Stimulated activated memory B cell treated with anti-CD40 and anti-IgM and Interleukin-4, amounts not matched to agents 10 μg/mL and 1 μg/mL and 100 μg/mL, for 72 hours (primary cell): ENCODE measurements around the gene TAS2R40.

ENCODE experiments used
- ATAC-seq: fragments of 150-1000 bp; cut with Tn5 transposase; 2 replicates; pipeline ENCODE4 v1.10.0; 2021
- H3K27ac Mint-ChIP-seq: one replicate; pipeline ENCODE4 v1.8.0; 2022; ENCODE audit warnings: mild to moderate bottlenecking, mixed read lengths
- H3K27me3 Mint-ChIP-seq: one replicate; pipeline ENCODE4 v1.8.0; 2022; ENCODE audit warnings: mixed read lengths
- H3K36me3 Mint-ChIP-seq: one replicate; pipeline ENCODE4 v1.8.0; 2022; ENCODE audit warnings: mixed read lengths
- H3K4me1 Mint-ChIP-seq: one replicate; pipeline ENCODE4 v1.8.0; 2022; ENCODE audit warnings: mixed read lengths
- H3K4me3 Mint-ChIP-seq: one replicate; pipeline ENCODE4 v1.8.0; 2022; ENCODE audit warnings: mild to moderate bottlenecking, moderate library complexity, mixed read lengths
- H3K9me3 Mint-ChIP-seq: one replicate; pipeline ENCODE4 v1.8.0; 2022; ENCODE audit warnings: mixed read lengths

Gene TAS2R40

GRCh38 chr7:143236408-143236990 lies 14.7 kb downstream of the TAS2R40 start:
- Mint-ChIP-seq H3K27me3 (peaks cover 30% of the 10 kb centered on the region), H3K4me1 (no peaks in the 10 kb centered on the region), H3K36me3 (peaks cover 20% of the 10 kb centered on the region), H3K4me3 (no peak overlapping the region), H3K27ac (no peak overlapping the region), H3K9me3 (peaks cover 21% of the 10 kb centered on the region)
- no peak for ATAC-seq

GRCh38 chr7:143237366-143237765 lies 15.5 kb downstream of the TAS2R40 start:
- Mint-ChIP-seq H3K27me3 (peaks cover 30% of the 10 kb centered on the region), H3K4me3 (no peak overlapping the region), H3K9me3 (peaks cover 21% of the 10 kb centered on the region), H3K36me3 (peaks cover 20% of the 10 kb centered on the region), H3K27ac (no peak overlapping the region), H3K4me1 (no peaks in the 10 kb centered on the region)
- ATAC-seq, result no peak

- peaks cover 20% of the 10 kb centered on the region for H3K36me3 Mint-ChIP-seq
- H3K27ac Mint-ChIP-seq, result no peak overlapping the region
- H3K4me1 Mint-ChIP-seq, result no peaks in the 10 kb centered on the region
- ATAC-seq, result no peak
- peaks cover 21% of the 10 kb centered on the region for H3K9me3 Mint-ChIP-seq
- no peak overlapping the region for H3K4me3 Mint-ChIP-seq
- peaks cover 30% of the 10 kb centered on the region for H3K27me3 Mint-ChIP-seq
These were observed 16.6 kb downstream of the TAS2R40 start for GRCh38 chr7:143238289-143238980.

- H3K4me3 Mint-ChIP-seq, result no peak overlapping the region
- no peaks in the 10 kb centered on the region for H3K4me1 Mint-ChIP-seq
- H3K27me3 Mint-ChIP-seq, result peaks cover 30% of the 10 kb centered on the region
- H3K36me3 Mint-ChIP-seq, result peaks cover 20% of the 10 kb centered on the region
- H3K27ac Mint-ChIP-seq, result no peak overlapping the region
- ATAC-seq, result no peak
- H3K9me3 Mint-ChIP-seq, result peaks cover 21% of the 10 kb centered on the region
These were observed 18.0 kb downstream of the TAS2R40 start for GRCh38 chr7:143239813-143240212.

- no peak overlapping the region for H3K27ac Mint-ChIP-seq
- H3K4me1 Mint-ChIP-seq, result peaks cover 3% of the 10 kb centered on the region
These were observed 18.7 kb downstream of the TAS2R40 start for GRCh38 chr7:143240291-143241168.

GRCh38 chr7:143242306-143242705 lies 20.5 kb downstream of the TAS2R40 start:
- Mint-ChIP-seq H3K4me1 (peaks cover 14% of the 10 kb centered on the region), H3K9me3 (peaks cover under 1% of the 10 kb centered on the region), H3K36me3 (peaks cover under 1% of the 10 kb centered on the region), H3K4me3 (no peak overlapping the region), H3K27ac (no peak overlapping the region), H3K27me3 (peaks cover 7% of the 10 kb centered on the region)
- no peak for ATAC-seq

More at GRCh38 chr7:143240291-143241168, 18.7 kb downstream of the TAS2R40 start:
- Mint-ChIP-seq H3K4me3 (no peak overlapping the region), H3K36me3 (peaks cover 17% of the 10 kb centered on the region), H3K9me3 (peaks cover 17% of the 10 kb centered on the region), H3K27me3 (peaks cover 23% of the 10 kb centered on the region)
- ATAC-seq, result peak; percentile 74

GRCh38 chr7:143243111-143243510 lies 21.3 kb downstream of the TAS2R40 start:
- Mint-ChIP-seq H3K36me3 (no peaks in the 10 kb centered on the region), H3K27ac (no peak overlapping the region), H3K9me3 (no peaks in the 10 kb centered on the region), H3K27me3 (peaks cover 7% of the 10 kb centered on the region), H3K4me1 (peaks cover 19% of the 10 kb centered on the region), H3K4me3 (no peak overlapping the region)
- ATAC-seq, result no peak

- H3K4me3 Mint-ChIP-seq, result no peak overlapping the region
- no peaks in the 10 kb centered on the region for H3K9me3 Mint-ChIP-seq
- peaks cover 7% of the 10 kb centered on the region for H3K27me3 Mint-ChIP-seq
- H3K27ac Mint-ChIP-seq, result no peak overlapping the region
- no peak for ATAC-seq
- peaks cover 23% of the 10 kb centered on the region for H3K4me1 Mint-ChIP-seq
- no peaks in the 10 kb centered on the region for H3K36me3 Mint-ChIP-seq
These were observed 21.8 kb downstream of the TAS2R40 start for GRCh38 chr7:143243614-143244013.

- peaks cover 4% of the 10 kb centered on the region for H3K36me3 Mint-ChIP-seq
- peaks cover 23% of the 10 kb centered on the region for H3K4me1 Mint-ChIP-seq
- peaks cover 7% of the 10 kb centered on the region for H3K27me3 Mint-ChIP-seq
- H3K27ac Mint-ChIP-seq, result no peak overlapping the region
- ATAC-seq, result no peak
- H3K4me3 Mint-ChIP-seq, result no peak overlapping the region
- H3K9me3 Mint-ChIP-seq, result peaks cover 3% of the 10 kb centered on the region
These were observed 22.5 kb downstream of the TAS2R40 start for GRCh38 chr7:143244321-143244720.

GRCh38 chr7:143245123-143245522 lies 23.3 kb downstream of the TAS2R40 start:
- Mint-ChIP-seq H3K27ac (no peak overlapping the region), H3K9me3 (peaks cover 6% of the 10 kb centered on the region), H3K4me3 (no peak overlapping the region), H3K4me1 (peaks cover 23% of the 10 kb centered on the region), H3K36me3 (peaks cover 5% of the 10 kb centered on the region), H3K27me3 (peaks cover 7% of the 10 kb centered on the region)
- ATAC-seq, result no peak

GRCh38 chr7:143247372-143247771 lies 25.5 kb downstream of the TAS2R40 start:
- Mint-ChIP-seq H3K4me1 (peaks cover 42% of the 10 kb centered on the region), H3K4me3 (no peak overlapping the region), H3K9me3 (peaks cover 7% of the 10 kb centered on the region), H3K36me3 (peaks cover 5% of the 10 kb centered on the region), H3K27me3 (no peaks in the 10 kb centered on the region), H3K27ac (peak overlapping the region; percentile 67)
- no peak for ATAC-seq

- Mint-ChIP-seq H3K4me3 (no peak overlapping the region), H3K27ac (no peak overlapping the region)
- ATAC-seq, result no peak
These were observed 27.0 kb downstream of the TAS2R40 start for GRCh38 chr7:143248761-143249354.

GRCh38 chr7:143250199-143250598 lies 28.4 kb downstream of the TAS2R40 start:
- Mint-ChIP-seq H3K27me3 (no peaks in the 10 kb centered on the region), H3K36me3 (peaks cover 5% of the 10 kb centered on the region), H3K4me3 (no peak overlapping the region), H3K27ac (no peak overlapping the region), H3K9me3 (peaks cover 19% of the 10 kb centered on the region), H3K4me1 (peaks cover 46% of the 10 kb centered on the region)
- ATAC-seq, result no peak

More at GRCh38 chr7:143248761-143249354, 27.0 kb downstream of the TAS2R40 start:
- no peaks in the 10 kb centered on the region for H3K27me3 Mint-ChIP-seq
- H3K36me3 Mint-ChIP-seq, result peaks cover 5% of the 10 kb centered on the region
- peaks cover 14% of the 10 kb centered on the region for H3K9me3 Mint-ChIP-seq
- peaks cover 45% of the 10 kb centered on the region for H3K4me1 Mint-ChIP-seq

GRCh38 chr7:143250822-143251221 lies 29.0 kb downstream of the TAS2R40 start:
- Mint-ChIP-seq H3K9me3 (peaks cover 23% of the 10 kb centered on the region), H3K36me3 (peaks cover 5% of the 10 kb centered on the region), H3K4me3 (no peak overlapping the region), H3K27me3 (no peaks in the 10 kb centered on the region), H3K4me1 (peaks cover 46% of the 10 kb centered on the region), H3K27ac (no peak overlapping the region)
- no peak for ATAC-seq

GRCh38 chr7:143252006-143252405 lies 30.2 kb downstream of the TAS2R40 start:
- ATAC-seq, result no peak
- Mint-ChIP-seq H3K27me3 (no peaks in the 10 kb centered on the region), H3K9me3 (peaks cover 23% of the 10 kb centered on the region), H3K4me3 (no peak overlapping the region), H3K27ac (peak overlapping the region; percentile 19), H3K4me1 (peaks cover 51% of the 10 kb centered on the region), H3K36me3 (peaks cover 5% of the 10 kb centered on the region)
